GM18499 (cell line): ENCODE data around the gene SELENOH.
A peak's percentile ranks its signal among the peaks of the same experiment; 100 is the strongest.

ENCODE experiments used
- ATAC-seq: cut with Tn5 transposase; IDR thresholded peaks from one replicate; pipeline ENCODE4 v1.9.1; 2021; ENCODE audit warnings: moderate number of reproducible peaks; ENCODE audit not compliant: insufficient read depth, unreplicated experiment

SELENOH gene

DNA sequence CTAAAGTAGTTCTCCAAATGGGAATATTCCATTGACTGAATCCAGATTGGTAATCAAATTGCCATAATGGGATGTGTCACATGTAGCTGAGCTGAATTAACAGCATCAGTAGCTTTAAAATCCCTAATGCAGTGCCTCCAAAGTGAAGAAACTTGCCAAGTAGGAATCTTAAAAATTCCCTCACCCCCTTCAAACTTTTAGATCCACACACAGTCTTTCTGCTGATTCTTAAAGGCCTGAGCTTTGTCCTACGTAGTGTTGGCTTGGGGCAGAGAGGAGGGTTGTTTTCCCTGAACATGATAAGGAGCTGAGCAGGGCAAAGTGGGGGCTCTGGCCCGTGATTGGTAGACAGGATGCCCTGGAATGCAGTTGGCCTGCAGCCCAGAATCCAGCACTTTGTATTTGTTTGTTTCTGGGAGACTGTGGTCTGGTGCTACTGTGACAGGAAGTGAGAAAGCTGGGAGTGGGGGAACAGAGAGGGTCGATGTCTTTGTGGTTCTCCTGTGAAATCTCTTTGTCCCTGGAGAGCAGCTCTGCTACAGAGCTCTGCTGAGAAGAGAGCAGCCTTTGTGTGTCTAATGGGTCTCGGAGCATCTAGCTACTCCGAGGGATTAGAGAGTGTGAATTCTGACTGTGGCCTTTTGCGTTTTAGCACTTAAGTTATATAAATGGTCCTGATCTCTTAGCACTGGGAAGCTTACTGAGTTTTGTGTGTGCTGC is 37.2 kb downstream of the SELENOH start:
- no peak for ATAC-seq

DNA sequence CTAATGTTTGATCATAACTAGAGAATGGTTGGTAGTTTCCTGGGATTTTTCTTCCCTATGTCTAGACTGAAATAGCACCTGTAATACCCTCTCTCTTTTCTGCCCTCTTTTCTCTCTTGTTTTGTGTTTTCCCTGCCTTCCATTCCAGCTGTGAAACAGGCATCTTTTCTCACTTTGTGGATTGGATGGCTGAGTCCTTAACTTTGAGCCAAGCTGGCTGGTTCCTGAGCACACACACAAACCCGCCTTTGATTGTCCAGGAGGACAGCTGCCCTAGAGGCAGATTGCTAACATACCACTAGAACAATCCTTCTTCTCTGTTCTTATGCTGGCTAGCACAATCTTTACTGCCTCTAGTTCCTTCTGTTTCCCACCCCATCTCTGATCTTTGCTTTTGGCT is 38.0 kb downstream of the SELENOH start:
- no peak for ATAC-seq

- no peak for ATAC-seq
These were observed 40.2 kb downstream of the SELENOH start for GRCh38 chr11:57781529-57781943.

DNA sequence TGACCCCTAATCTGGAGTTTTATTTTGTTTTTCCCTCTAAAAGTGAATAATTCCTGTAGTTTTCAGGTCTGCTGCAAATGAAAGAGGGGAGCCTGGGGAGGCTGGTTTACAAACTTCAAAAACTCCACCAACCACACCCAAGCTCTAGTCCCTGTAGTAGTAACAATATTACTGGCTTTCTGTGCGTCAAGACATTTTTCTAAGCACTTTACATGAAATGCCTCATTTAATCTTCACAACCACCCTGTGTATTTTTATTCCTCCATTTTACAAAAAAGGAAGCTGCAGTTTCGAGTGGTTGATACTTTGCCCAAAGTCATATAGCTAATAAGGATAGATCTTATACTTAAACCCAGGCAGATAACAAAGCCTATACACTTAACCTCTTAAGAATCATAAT is 43.8 kb downstream of the SELENOH start:
- peak; percentile 44 for ATAC-seq

DNA sequence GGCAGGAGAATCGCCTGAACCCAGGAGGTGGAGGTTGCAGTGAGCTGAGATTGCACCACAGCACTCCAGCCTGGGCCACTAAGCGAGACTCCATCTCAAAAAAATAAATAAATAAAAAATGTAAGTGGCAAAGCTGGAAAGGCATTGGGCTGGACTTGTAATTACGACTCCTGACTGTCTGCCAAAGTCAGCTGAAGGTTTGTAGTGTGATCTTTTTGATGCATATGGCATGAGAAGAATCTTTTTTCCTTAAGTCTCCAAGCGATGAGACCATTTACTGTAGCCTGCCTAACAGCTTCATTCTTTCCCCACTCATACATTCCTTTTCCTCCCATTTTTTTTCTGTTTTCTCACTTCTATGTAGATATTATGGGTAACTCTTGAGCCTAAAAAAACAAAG is 45.1 kb downstream of the SELENOH start:
- ATAC-seq: no peak

- ATAC-seq: no peak
These were observed 45.8 kb downstream of the SELENOH start for GRCh38 chr11:57787006-57787604.

GRCh38 chr11:57787920-57788702 is 46.8 kb downstream of the SELENOH start:
- ATAC-seq: no peak

DNA sequence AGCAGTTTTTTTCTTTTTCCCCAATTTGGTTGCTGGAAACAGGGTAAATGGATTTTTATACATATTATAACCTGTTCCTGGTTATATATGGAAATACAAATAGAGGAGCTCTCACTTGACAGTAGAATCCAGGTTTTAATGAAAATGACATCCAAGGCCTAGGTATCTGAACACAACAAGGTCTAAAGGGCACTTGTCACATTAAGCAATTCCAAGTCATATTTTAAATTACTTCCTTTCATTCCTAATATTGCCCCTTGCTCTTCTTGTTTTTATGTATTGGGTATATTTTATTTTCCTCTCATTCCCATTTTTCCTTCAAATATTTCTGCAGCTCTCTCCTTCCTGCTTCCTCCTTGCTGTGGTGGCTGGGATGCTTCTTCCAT is 47.4 kb downstream of the SELENOH start:
- no peak for ATAC-seq

DNA sequence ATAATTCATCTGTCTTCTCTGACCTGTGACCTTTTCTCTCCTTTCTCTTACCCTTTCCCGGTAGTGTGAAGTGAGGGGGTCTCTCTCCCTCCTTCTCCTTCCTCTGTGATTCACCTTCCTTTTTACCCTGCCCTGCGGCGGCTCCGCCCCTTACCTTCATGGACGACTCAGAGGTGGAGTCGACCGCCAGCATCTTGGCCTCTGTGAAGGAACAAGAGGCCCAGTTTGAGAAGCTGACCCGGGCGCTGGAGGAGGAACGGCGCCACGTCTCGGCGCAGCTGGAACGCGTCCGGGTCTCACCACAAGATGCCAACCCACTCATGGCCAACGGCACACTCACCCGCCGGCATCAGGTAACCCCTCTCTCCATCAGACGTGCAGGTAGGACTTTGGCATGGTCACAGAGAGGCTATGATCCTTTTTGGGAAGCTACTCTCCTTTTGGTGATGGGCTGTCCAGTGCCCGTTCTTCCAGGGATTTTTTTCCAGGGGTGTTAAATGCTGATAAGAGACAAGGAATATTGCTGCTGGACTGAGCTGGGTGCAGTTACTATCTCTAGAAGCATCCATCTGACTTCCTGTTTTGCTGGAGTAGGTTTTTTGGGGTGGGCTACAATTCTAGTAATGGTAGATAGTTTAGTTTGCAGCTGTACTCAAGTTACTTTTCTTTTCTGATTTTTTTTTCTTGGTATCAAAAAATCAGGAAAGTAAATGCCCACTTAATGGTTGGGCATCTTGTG is 50.2 kb downstream of the SELENOH start:
- ATAC-seq: no peak

DNA sequence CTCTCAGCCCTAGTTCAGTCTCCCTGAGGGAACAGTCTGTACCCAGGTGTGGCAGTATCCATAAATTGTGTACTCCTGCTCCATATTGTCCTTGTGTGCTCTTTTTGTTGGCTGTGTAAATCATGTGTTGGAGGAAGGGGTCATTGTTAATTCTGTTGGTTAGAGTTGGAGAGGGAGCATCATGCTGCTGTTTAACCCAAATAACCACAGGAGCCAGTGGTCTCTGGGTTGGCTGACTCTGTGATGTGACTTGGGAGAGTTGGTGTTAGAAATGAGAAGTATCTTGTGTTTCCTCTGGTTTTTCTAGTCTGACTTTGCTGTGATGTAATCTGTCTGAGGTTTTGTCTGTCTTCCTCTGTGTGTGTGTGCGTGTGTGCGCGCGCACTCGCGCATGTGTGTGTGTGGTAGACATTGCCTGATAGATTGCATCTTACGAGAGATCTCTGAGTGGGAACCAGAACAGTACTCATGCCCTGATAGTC is 50.8 kb downstream of the SELENOH start:
- peak; percentile 67 for ATAC-seq

GRCh38 chr11:57792870-57793269 is 51.6 kb downstream of the SELENOH start:
- ATAC-seq: no peak
